ENCODE measurements around the gene ARHGEF25.
"Not testable (repeated sequence)": the region's sequence is repeated elsewhere in the genome, so short reads cannot be mapped to it uniquely, and the experiment has no call there.

DNA sequence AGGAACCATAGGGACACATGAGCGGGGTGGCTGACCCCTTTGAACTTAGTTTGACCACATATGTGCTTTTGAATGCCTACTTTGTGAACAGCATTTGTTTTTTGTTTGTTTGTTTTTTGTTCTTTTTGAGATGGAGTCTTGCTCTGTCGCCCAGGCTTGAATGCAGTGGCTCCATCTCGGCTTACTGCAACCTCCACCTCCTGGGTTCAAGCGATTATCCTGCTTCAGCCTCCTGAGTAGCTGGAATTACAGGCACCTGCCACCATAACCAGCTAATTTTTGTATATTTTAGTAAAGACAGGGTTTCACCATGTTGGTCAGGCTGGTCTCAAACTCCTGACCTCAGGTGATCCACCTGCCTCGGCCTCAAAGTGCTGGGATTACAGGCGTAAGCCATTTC lies 7.2 kb downstream of the ARHGEF25 start:
- TF ChIP-seq CTCF (IDR thresholded peaks at IDR 0.05); EZH2 (IDR thresholded peaks at IDR 0.05; ENCODE audit: borderline replicate concordance, insufficient read depth, low read depth, low read length, poor library complexity, severe bottlenecking): not testable (repeated sequence)

All from B cell (primary cell).